Left colon (tissue), 2 donors: Measurements from ENCODE around the gene DPY30. TPM values are rescaled to one million over a fixed set of nuclear protein-coding genes. Genes with fewer than 3 reads are reported as not detected.
"Not testable (repeated sequence)": the region's sequence is repeated elsewhere in the genome, so short reads cannot be mapped to it uniquely, and the experiment has no call there.

Source experiments
- ATAC-seq: fragments of 200-7000 bp; cut with Tn5 transposase; one replicate; pipeline ENCODE4 v1.9.1; 2020; ENCODE audit warnings: mild to moderate bottlenecking, moderate library complexity
- DNase-seq, 2 donors: peaks; one replicate each; pipeline ENCODE4 v3.0.0-alpha.2; 2020
- intact Hi-C, 2 donors: fragments of 100-400 bp; cut with DNase I in 1 of 2; cut with micrococcal nuclease in 1 of 2; formaldehyde crosslinking; loops; one replicate each; pipeline versions ENCODE4 v1.11.2 to v1.14.0; 2022; cut with DNase I, micrococcal nuclease
- long read RNA-seq: library from polyadenylated mRNA; unstranded; transcript quantifications from one replicate; pipeline ENCODE4 v2.0.0, GENCODE V29; 2021
- total RNA-seq, 2 donors: library from RNA; stranded (reverse); fragmentation: NEBNext Ultra II Directional; extraction: Animal tissue kit (Norgen Biotek cat#: 25700); gene quantifications; one replicate each; pipeline ENCODE4 v1.2.1, GENCODE V29; 2021
- donor health status: DM: no; HTN: no; CAD: no.
- donor health status: DM: yes; HTN: yes; CAD: no.

Gene DPY30
- total RNA-seq: 10 to 100 TPM; 40.5 to 50.8 TPM
- long read RNA-seq, transcript DPY30-202 (5 exons, 708 nt): major isoform, 13 of 16 reads
- long read RNA-seq, partial matches to known transcripts: 1 of 16 reads
- long read RNA-seq, other reads (novel, unspliced or antisense): 2 of 16 reads

DNA sequence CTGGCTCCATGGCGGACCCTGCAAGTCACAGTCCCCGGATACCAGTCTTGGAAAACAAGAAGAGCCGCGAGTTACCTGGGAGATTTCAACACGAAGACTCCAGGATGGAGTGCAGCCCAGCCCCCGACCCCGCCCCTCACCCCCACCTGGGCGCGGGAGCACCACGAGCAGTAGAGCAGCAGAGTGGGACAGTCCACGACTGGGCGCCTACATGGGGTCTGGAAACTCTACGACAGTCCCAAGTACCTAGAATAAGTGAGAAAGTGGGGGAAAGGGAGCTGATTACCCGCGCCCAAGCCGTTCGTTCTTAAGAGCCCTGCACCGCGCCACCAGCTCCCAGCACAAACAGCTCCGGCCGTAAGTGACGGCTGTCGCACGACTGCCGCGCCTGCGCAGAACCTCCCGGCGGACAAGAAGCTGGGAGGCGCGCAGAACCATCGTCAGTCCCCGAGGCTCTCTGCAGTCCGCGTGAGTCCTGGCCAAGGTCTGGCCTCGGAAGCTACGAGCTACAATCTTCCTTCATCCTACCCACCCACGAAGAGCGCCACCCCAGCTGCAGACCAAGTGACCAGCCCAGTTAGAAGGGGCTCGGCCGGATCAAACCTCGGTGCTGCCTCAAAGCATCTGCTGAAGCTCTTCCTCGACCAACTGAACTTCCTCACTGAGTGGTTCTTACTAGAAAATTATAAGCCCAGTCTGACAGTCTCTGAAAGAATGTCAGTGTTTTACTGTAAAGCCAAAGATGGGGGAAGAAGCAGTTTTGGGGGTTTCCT, at the start of gene DPY30:
Gene DPY30, minus strand, starts transcription at position 359 of the 773 bp plus-strand sequence. Its CDS starts 349 bp downstream, at position 10.
- DNase-seq (peak; percentile 91 to 93), ATAC-seq (peak; percentile 99)
- intact Hi-C loops: no loop called here

DNA sequence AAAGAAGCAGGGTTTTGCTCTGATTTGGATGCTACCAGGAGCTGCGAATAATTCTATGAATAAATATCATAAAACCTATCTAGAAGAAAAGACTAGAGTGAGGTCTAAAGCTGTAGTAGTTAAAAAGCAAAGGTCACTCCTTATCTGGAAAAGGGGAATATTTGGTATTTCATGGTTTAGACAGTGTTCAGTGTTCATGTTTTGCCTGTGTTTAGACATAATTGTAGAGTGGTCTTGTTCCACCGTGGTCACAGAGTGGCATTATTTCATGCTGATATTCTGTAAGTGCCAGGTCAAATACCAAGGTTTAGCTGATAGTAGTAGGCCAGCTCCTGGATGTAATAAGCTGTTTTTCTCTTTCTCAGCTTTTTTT, 34.5 kb upstream of the DPY30 start:
- ATAC-seq (peak; percentile 14), DNase-seq (no peak)
- intact Hi-C loops: no loop called here

DNA sequence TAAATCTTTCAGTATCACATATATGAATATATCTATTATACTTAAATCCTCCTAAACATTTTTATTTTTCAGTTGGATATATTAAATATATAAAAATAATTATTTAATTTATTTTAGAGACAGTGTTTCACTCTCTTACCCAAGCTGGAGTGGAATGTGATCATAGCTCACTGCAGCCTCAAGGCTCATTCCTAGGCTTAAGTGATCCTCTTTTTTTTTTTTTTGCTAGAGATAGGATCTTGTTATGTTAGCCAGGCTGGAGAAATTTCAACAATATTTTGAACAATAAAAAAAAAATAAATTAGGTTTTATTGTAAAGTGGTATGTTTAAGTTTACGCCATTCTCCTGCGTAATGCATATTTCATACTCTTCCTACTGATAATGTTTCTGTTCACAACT, 27.9 kb upstream of the DPY30 start:
- ATAC-seq (no peak), DNase-seq (no peak)
- intact Hi-C loops: loop anchor here in 1 of 2 donors (10.0 kb wide), 1 partner anchor 87 kb away; no protein-coding TSS in a partner anchor

DNA sequence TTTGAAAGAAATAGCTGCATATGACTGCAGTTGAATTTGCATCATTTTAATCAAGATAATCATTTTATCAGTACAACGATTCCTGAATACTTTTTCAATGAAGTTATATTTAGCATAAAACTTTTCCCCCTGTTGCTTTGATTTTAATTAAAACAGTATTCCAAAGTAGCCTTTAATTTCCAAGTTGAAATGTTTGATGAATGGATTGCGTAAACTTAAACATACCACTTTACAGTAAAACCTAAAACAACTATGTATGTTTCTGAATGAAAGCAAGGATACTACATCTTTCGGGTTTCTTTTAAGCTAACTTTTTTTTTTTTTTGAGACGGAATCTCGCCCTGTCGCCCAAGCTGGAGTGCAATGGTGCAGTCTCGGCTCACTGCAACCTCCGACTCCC, 25.1 kb upstream of the DPY30 start:
- DNase-seq: no peak
- no peak for ATAC-seq
- intact Hi-C loops: loop anchor here in 1 of 2 donors (10.0 kb wide), 1 partner anchor 90 kb away; no protein-coding TSS in a partner anchor

DNA sequence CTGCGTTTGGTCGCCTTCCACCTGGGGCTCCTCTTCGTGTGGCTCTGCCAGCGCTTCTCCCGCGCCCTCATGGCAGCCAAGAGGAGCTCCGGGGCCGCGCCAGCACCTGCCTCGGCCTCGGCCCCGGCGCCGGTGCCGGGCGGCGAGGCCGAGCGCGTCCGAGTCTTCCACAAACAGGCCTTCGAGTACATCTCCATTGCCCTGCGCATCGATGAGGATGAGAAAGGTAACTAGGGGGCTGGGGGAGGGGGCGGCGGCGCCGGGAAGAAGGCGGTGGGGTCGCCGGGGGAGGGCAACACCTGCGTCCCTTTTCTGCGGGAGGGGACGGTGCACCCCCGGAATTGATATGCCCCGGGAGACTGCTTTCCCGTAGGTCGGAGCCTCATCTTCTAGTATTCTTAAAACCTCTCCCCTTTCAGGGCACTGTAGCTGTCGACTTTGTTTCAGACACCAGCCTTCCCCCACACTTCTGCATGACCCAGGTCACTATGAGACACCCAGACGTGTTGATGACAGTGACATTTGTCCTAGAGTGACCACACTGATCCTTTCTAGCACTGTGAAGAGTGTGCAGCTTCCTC, 24.5 kb upstream of the DPY30 start:
- ATAC-seq (peak; percentile 6), DNase-seq (peak in 1 of 2 donors; percentile 36)
- intact Hi-C loops: loop anchor here in 1 of 2 donors (10.0 kb wide), 1 partner anchor 91 kb away; no protein-coding TSS in a partner anchor

DNA sequence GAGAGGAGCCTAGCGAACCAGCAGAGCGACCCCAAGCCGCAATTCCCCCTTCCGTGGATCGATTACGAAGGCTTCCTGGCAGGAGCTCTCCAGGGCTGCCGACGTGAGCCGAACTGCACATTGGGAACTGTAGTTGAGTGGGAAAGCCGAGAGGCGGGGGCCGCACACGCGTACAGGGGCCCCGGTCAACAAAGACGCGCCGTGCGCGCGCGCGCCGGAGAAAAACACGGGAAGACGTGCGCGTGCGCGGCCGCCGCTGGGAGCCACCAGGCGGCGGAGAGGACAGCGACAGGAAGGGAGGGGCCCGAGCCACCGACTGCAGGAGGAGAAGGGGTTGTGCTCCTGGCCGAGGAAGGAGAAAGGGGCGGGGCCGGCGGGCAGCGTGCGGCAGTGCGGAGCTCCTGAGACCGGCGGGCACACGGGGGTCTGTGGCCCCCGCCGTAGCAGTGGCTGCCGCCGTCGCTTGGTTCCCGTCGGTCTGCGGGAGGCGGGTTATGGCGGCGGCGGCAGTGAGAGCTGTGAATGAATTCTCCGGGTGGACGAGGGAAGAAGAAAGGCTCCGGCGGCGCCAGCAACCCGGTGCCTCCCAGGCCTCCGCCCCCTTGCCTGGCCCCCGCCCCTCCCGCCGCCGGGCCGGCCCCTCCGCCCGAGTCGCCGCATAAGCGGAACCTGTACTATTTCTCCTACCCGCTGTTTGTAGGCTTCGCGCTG, 23.9 kb upstream of the DPY30 start, which contains the start of gene SPAST:
Gene SPAST, plus strand, starts transcription at position 247 of the 711 bp plus-strand sequence. Its CDS starts 276 bp downstream, at position 523.
- DNase-seq (peak; percentile 97 to 99), ATAC-seq (peak; percentile 93)
- intact Hi-C loops: loop anchor here in 1 of 2 donors (10.0 kb wide), 1 partner anchor 91 kb away; no protein-coding TSS in a partner anchor

DNA sequence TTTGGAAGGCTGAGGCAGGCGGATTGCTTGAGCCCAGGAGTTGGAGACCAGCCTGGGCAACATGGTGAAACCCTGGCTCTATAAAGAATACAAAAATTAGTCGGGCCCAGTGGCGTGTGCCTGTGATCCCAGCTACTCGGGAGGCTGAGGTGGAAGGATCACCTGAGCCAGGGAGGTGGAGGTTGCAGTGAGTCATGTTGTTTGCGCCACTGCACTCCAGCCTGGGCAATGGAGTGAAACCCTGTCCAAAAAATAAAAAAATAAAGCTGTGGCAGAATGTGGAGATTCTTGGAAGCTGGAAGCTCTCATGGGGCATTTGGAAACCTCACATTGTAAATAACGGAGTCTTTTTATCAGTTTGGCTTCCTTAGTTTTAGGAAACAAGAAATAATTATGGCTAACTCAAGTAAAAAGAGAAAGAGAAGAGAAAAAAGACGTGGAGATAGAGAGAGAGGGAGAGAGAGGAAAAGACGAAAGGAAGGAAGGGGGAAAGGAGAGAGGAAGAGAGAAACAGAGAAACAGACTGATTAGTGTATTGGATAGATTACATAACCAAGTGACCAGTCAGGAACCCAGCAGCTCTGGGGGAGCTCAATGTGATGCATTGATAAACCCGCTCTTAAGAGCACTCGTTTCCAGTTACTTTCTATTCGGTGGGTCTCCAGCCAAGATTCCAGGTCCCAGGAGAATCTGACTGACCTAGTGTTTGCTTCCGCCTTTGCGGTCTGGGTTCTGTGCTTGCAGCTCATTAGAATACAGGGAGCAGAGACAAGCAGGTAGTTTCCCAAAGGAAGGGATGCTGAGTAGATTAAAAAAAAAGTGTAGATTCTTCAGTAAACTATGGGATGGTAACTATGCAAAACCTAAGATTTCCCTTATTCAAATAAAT, 22.6 kb upstream of the DPY30 start:
- ATAC-seq (peak; percentile 43), DNase-seq (peak; percentile 53 to 56)
- intact Hi-C loops: loop anchor here in 1 of 2 donors (10.0 kb wide), 1 partner anchor 93 kb away; no protein-coding TSS in a partner anchor

DNA sequence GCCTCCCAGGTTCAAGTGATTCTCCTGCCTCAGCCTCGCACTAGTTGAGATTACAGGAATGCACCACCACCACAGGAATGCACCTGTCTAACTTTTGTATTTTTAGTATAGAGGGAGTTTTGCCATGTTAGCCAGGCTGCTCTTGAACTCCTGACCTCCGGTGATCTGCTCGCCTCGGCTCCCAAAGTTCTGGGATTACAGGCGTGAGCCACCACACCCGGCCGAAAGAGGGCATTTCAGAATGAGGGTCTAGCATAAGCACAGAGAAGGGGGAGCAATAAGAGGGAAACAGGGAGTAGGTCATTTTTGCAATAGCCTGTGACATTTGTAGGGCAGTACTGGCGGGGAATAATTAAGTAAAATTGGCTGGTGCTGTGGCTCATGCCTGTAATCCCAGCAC, 21.8 kb upstream of the DPY30 start:
- ATAC-seq (no peak), DNase-seq (no peak)
- intact Hi-C loops: loop anchor here in 1 of 2 donors (10.0 kb wide), 1 partner anchor 93 kb away; no protein-coding TSS in a partner anchor

DNA sequence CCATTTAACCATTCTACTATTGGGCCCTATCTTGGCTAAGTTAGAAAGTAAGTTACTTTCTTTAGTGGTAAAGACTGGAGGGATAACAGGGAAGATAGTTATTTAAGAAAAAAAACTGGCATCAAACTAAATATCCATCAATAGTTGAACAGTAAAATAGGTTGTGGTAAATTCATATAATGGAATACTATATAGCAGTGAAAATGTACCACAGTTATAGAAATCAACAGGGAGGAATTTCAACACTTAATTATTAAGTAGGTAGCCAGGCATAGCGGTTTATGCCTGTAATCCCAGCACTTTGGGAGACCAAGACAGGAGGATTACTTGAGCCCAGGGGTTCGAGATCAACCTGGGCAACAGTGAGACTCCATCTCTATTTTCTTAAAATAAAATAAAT, 20.7 kb upstream of the DPY30 start:
- no peak for DNase-seq
- no peak for ATAC-seq
- intact Hi-C loops: loop anchor here in 1 of 2 donors (10.0 kb wide), 1 partner anchor 95 kb away; no protein-coding TSS in a partner anchor

DNA sequence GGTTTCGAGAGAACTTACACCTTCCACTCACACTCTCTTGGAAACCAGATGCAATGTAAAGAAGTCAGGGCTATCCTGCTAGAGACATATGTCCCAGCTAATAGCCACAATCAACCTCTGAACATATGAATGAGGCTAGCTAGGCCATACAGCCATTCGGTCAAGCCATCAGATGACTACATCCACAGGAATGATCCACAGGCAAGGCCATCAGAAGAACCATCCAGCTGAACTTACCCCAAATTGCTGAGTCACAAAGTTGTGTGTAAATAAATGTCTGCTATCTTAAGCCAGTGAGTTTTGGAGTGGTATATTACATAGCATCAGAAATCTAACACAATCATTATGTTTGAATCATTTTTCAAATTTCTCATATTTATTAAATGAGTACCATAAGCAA, 18.5 kb upstream of the DPY30 start:
- intact Hi-C loops: no loop called here
- DNase-seq: no peak
- ATAC-seq: no peak

DNA sequence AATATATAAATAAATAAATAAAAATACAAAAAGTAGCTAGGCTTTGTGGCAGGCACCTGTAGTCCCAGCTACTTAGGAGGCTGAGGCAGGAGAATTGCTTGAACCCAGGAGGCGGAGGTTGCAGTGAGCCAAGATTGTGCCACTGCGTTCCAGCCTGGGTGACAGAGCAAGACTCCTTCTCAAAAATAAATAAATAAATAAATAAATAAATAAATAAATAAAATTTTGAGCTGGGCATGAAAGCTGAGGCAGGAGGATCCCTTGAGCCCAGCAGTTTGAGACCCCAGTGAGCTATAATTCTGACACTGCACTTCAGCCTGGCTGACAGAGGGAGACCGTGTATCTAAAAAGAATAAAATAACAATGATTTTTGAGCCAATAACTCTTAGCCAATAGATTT, 15.0 kb upstream of the DPY30 start:
- intact Hi-C loops, ATAC-seq, DNase-seq: not testable (repeated sequence)

DNA sequence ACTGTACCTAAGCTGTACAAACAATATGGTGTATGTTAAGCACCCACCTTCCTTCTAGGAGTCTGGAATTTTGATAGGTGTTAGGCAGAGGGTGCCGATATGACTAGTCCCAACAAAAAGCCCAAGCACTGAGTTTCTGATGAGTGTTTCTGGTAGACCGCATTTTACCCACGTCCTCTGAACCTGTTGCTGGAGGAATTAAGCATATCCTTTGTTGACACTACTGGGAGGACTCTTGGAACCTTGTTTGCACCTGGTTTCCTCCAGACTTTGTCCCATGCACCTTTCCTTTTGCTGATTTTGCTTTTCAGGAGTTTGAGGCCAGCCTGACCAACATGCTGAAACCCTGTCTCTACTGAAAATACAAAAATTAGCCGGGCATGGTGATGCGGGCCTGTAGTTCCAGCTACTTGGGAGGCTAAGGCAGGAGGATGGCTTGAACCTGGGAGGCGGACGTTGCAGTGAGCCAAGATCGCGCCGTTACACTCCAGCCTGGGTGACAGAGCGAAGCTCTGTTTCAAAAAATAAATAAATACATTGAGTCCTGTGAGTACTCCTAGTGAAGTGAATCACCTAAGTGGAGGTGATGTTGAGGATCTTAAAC, 12.3 kb upstream of the DPY30 start:
- intact Hi-C loops: no loop called here
- ATAC-seq: peak; percentile 45
- no peak for DNase-seq

DNA sequence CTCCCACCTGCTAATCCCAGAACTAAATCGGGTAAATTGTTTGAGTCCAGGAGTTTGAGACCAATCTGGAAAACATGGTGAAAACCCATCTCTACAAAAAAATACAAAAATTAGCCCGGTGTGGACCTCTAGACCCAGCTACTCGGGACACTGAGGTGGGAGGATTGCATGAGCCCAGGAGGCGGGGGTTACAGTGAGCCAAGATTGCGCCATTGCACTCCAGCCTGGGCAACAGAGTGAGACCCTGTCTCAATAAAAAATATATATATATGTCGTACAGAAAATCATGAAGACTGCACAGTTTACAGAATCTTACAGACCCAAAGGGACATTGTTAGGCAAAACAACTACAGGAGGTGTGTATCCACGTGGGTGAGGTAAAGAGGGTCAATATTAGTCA, 4.0 kb upstream of the DPY30 start:
- intact Hi-C loops: no loop called here
- no peak for ATAC-seq
- no peak for DNase-seq

DNA sequence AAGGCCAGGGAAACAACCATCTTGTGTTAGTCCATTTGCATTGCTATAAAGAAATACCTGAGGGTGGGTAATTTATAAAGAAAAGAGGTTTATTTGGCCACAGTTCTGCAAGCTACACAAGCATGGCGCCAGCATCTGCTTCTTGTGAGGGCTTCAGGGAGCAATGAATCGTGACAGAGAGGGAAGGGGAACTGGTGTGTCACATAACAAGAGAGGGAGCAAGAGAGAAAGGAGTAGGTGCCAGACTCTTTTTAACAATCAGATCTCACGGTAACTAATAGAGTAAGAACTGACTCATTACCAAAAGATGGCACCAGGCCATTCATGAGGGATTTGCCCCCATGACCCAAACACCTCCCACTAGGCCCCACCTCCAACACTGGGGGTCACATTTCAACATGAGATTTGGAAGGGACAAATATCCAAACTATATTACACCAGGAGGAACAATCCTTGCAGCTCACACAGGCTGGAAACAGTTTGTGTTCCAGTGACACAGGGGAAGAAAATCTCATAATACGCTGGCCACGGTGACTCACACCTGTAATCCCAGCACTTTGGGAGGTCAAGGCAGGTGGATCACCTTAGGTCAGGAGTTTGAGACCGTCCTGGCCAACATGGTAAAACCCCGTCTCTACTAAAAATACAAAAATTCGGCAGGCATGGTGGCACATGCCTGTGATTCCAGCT, 5.3 kb downstream of the DPY30 start:
- intact Hi-C loops, DNase-seq, ATAC-seq: not testable (repeated sequence)

DNA sequence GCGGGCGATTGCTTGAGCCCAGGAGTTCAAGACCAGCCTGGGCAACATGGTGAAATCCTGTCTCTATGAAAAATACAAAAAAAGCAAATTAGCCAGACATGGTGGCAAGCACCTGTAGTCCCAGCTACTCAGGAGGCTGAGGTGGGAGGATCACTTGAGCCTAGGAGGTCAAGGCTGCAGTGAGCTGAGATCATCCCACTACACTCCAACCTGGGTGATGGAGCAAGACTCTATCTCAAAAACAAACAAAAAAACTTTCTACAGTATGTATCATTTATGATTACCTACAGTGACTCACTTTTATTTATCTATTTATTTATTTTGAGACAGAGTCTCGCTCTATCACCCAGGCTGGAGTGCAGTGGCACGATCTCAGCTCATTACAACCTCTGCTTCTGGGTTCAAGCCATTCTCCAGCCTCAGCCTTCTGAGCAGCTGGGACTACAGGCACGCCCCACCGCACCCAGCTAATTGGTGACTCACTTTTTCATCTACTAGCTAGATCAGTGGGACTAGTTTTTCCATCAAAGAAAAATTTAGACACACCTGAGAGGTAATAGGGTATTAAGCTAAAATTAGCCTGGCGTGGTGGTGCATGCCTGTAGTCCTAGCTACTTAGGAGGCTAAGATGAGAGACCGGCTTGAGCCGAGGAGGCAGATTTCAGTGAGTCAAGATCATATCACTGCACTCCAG, 20.7 kb downstream of the DPY30 start:
- DNase-seq (peak in 1 of 2 donors; percentile 52), ATAC-seq (peak; percentile 84)
- intact Hi-C loops: not testable (repeated sequence)

DNA sequence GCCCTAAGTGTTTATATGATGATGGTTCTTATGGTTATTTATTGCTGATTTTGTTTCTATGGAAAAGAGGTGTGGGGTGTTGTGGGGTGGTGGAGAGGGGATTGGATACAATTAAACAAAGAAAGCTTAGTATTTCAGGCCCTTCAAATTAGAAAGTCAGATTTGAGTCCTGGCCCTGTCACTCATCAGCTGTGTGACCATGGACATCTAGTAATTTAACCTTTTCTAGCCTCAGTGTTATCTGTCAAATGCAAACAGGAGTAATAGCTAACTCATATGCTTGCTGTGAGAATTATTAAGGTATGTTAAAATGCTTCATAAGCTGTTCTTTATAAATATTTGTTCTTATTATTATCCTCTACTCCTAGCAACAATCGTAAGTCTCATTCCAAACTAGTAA, 26.7 kb downstream of the DPY30 start:
- intact Hi-C loops: no loop called here
- DNase-seq (no peak), ATAC-seq (no peak)
